Stimulated activated CD8-positive, alpha-beta memory T cell treated with anti-CD3 and anti-CD28 coated beads, Interleukin-15, amount 100 ng/mL, for 24 hours (primary cell): Measurements from ENCODE around the gene ENTPD2.
"Not testable (repeated sequence)": the region's sequence is repeated elsewhere in the genome, so short reads cannot be mapped to it uniquely, and the experiment has no call there.

Source experiments
- DNase-seq: peaks from one replicate; pipeline ENCODE4 v3.0.0-alpha.2; 2020; ENCODE audit warnings: low read depth

The ENTPD2 gene

DNA sequence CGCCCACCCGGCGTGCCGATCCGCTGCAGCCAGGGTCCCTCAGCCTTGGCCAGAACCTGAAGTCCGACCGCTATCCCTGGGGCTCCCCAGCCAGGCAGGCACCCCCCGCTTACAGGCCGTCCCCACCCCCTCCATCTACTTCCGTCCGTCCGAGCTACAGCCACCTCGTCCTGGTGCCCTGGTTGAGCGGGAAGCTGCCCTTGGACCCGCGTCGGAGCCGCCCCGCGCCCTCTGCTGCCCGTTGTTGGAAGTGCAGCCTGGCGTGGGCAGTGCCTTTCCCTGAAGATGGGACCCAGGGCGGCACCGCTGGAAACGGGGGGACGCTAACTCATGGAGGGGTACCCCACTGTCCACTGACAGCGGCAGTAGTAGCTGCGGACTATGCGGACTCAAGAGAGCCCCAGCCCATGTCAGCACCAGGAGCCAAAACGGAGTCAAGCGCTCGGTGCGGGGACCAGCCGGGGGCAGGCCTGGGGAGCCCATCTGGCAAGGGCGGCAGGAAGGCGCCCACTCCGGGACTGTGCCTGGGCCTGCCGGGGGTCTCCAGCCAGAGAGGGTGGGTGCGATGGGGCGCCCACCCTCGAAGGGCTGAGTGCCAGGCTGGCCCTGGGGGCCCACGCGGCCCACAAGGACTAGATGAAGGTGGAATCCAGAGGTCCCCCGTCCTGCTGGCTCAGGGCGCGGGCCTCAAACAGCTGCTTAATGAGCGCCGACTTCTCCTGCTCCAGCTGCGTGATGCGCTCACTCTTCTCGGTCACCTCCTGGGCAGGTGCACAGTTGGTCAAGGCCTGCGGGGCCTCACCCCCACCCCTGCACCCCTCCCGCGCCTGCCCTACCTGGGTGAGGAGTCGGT lies 10.4 kb upstream of the ENTPD2 start:
- DNase-seq, result peak; percentile 68

DNA sequence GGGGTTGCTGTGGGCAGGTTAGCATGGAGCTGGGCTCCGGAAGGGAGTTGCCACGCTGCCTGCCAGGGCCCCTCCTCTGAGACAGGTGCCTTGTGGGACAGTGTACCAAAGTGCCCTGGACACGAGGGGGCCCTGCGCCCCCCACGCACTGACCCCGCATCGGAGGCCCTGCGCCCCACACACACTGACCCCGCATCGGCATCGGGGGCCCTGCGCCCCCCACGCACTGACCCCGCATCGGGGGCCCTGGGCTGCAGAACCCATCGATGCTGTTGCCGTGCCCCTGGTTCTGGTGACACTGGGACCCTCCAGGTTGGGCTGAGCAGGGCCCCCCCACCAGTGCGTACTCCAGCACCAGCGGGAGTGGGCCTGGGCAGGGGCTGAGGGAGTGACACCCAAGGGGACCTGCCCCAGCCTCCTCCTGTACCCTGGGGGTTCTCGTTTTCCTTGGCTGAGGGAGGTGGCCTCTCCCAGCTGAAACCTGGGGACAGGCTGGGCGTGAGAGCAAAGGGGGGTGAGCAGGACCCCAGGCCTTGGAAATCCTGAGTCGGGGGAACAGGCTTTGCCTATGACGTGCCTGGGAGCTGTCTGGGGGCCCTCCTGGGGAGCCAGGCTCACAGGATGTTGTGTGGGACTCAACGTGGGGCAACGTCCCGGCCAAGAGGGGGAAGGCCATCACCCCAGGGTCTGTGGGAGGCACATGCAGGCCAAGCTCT lies 9.6 kb upstream of the ENTPD2 start:
- DNase-seq, result no peak

DNA sequence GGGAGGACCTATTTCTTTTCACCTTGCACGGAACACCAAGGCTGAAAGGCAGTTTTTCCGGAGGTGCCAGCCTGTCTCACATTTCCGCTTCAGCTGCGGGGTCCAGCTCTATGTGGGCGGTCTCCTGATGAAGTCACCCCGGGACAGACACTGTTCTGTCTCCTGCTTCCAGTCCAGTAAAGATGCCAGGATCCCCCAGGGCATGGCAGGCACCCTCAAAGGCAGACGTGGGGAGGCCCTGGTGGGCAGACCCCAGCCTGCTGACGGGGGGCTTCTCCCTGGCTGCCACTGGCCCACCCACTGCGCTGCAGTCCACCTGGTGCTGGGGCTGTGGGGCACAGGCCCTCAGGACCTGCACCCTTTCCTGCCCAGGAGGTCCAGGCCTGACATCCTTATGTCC lies 8.9 kb upstream of the ENTPD2 start:
- DNase-seq, result not testable (repeated sequence)

DNA sequence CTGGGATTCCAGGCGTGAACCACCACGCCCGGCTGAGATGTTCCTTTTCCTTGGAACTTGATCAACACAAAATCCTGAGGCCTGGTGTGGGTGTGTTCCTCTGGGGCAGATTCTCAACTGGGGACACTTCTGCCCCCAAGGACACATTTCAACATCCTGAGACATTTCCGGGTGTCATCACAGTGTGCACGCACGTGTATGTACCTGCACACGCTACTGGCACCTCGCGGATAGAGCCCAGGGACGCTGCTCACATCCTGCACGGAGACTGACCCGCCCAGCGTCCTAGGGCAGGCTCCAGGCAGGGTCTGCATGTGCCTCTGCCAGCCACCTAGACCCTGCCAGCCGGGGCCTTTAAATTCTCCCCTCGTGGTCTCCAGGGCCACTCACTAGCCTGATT lies 8.5 kb upstream of the ENTPD2 start:
- no peak for DNase-seq

DNA sequence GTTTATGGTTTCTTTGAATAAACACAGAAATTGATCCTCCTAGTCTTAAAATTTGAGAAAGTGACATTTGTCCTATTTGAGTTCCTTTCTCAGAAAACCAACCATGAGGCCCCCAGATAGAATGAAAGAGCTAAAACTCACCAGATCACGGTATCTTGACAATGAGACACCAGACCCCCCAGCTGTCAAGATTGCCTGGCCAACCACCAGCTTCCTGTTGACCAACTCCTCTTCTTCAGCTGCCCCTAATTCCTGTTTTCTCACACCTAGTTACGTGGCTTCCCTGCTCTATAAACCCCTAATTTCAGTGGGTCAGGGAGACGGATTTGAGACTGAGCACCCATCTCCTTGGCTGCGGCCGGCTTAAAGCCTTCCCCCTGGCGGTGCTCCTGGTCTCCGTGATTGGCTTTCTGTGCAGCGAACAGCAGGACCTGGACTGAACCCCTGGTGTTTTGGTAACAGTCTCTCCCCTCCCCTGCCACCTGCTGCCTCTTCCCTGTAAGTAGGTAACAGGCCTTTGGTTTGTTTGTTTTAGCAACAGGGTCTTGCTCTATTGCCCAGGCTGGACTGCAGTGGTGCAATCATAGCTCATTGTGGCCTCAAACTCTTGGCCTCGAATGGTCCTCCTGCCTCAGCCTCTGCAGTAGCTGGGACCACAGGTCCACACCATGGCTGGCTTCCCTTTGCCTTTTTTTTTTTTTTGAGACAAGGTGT lies 4.8 kb upstream of the ENTPD2 start:
- DNase-seq, result no peak

DNA sequence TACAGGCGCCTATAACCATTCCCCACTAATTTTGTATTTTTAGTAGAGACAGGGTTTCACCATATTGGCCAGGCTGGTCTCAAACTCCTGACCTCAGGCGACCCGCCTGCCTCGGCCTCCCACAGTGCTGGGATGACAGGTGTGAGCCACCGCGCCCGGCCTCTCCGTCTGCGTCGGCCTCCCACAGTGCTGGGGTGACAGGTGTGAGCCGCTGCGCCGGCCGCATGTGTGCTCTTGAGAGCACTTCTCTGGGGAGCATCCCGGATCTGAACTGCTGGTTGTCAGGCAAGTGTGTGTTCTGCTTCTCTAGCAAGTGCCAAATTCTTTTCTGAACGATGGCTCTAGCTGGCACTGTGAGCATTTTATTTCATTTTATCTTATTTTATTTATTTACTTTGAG lies 3.7 kb upstream of the ENTPD2 start:
- DNase-seq, result no peak

DNA sequence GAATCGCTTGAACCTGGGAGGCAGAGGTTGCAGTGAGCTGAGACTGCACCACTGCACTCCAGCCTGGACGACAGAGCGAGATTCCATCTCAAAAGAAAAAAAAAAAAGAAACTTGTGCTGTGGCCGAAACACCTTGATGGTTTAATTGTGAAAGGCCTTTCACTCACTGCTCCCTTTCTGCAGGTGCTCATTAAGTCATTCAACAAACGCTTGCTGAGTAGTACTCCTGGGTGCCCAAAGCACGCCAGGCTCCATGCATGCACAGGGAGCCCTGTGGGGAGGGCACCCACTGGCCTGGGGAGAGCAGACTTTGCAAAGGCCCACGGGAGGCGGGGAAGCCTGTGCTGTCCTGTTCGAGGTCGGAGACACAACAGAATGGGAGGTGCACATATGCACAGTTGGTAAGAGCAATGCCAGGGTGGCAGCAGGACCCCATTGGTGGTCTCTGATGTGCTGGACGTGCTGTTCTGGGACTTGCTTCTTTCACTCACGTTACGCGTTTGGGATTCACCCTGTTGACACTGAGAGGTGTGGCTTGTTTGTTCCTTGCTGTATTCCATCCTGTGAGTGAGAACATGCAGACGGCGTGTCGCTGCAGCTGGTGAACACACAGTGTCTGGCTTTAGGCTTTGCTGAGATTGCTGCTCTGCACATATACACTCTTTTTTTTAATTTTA lies 3.0 kb upstream of the ENTPD2 start:
- no peak for DNase-seq

DNA sequence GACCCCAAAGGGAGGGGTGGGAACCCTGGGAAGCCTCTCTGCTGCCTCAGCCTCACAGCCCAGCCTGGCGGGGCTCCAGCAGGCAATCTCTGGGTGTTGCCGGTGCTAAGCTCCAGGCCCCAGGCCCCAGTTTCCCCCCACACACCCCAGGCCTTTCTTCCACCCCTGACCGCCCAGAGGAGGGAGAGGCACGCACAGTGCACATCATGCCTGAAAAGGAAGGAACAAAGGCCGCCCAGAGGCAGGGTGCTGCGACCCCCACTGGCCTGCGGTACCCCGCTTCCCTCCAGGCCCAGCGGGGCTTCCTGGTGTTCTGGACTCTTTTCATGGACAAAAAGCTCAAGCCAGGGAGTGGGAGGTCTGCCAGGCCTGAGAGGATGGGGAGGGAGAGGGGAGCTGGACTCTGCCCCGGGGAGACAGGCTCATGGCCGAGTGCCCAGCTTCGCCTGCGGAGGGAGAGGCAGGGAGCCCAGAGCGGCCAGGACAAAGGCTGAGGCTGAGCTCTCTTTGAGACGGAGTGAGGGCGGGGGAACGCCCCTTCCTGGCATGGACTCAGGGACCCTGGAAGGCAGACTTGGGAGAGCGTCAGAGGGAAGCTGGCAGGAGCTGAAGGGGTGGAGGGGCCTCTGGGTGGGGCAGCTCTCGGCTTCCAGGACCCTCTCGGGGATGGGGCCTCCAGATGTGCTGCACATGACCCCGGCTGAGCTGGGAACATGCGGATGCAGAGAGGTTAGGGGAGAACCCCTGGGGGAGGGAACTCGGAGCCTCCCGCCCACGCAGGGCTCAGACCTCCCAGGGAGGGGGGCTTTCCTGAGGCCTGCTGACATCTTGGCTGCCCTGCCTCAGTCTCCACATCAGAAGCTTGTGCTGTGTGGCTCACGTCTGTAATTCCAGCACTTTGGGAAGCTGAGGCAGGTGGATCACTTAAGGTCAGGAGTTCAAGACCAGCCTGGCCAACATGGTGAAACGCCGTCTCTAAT lies 1.8 kb upstream of the ENTPD2 start:
- DNase-seq, result no peak

DNA sequence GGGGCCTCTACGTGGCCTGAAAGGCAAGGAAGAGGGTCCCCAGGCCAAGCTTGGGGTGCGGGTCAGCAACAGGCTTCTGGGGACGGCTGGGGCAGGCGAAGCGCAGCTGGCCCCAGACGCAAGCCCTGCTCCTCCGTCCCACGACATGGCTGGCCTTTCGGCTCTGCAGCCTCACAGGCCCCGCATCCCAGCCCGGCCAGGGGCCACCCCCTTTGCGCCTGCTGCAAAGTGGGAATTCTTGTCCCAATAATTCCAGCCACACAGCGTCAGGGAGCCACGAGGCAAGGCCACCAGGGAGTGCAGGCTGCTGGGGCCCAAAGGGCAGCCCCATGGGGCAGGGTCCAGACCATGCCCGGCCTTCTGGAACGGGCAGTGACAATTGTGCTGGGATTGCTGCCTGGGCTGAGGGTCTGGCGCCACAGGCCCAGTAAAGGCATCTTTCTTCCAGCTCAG lies 1.1 kb upstream of the ENTPD2 start:
- no peak for DNase-seq

DNA sequence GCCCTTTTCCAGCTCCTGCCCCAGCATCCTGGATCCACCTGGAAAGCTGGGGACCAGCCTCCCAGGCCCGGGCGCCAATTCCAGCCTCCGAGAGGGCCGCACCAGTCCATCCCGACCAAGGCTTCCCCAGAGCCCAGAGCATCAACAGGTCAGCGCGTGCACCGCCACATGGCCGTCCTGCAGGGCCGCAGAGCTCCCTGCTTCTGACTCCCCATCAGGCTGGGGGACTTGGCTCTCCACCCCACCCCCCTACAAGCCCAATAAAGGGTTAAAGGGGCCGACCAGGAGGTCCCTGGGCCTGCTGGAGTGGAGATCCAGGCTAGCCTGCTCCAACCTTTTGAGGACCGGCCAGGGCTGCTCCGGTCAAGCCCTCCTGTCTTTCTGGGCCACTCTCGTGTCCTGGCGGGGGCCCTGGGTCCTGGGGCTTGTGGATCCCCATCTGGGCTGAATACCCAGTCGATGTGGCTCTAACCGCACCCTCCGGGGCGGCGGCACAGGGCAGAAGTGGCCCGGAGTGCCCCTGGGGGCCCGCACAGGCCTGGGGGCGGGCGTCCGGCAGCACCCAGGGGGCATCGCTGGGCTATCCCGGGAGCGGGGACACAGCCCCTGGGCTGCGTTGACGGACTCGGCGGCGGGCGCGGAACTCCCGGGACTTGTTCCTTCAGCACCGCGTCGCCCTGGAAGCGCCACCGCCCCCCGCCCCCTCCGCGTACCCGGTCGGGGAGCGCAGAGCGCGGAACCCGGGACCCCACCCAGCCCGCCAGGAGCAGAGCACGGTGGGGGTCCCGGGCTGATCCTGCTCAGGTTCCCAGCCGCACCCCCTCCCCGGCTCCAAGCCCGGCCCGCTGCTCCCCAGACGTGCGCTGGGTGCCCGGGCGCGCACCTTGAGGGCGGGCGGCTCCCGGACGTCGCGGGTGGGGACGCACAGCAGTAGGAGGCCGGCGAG lies 590 bp downstream of the ENTPD2 start:
- DNase-seq, result no peak

DNA sequence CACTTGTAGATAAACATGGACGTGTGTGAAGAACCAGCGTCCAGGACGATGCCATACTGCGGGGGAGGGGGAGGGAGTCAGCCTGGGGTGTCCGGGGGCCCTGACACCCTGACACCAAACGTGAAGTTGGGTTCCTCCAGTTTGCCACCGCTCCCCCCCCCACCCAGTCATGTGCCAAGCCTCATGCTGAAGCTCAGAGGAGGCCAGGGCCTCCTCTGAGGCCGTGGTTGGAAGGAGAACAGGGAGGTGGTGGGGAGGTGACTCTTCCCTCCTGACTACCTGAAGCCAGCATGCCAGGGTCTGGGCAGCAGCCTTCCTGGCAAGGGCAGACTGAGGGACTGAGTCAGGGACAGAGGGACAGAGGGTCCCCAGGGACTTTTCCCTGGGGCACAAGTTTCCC lies 1.6 kb downstream of the ENTPD2 start:
- no peak for DNase-seq

DNA sequence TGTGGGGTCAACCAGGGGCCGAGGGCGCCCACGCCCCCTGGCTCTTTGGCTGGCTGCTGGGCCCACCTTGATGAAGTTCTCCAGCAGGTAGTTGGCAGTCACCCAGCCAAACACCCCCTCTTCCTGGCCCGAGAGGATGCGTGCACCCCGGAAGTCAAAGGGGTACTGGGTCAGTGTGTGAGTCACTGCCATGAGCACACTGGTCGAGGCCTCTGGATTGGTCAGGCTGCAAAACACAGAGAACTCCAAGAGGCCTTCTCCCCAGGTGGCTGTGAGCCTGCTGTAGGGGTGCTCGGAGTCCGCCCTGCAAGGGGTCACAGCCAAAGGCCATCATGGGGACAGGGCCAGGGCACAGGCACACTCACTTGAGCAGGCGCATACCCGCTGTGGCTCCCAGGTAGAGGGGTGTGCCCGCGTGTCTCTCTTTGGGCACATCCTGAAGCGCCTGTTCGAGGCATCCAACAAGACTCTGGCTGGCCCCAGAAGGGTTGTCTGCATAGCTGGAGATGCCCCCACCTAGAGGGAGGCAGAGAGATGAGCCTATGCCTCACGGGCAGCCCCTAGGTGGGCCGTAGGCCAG lies 2.6 kb downstream of the ENTPD2 start:
- no peak for DNase-seq

DNA sequence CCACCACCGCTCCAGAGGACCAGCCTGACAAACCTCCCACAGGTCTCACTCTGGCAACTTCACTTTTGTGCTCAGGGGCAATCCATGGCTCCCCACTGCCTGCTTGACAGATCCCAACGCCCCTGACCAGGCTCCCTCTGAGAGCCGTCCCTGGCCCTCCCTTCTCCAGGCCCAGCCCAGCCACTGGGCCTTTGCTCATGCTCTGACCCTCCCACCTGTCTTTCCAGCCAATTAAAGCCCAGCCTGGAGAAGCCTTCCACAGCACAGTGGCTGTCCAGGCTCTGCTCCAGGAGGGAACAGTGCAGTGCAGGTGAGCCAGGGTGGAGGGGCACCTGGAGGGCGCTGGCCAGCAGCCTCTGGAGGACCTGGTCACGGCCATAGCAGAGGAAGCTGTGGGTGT lies 3.3 kb downstream of the ENTPD2 start:
- DNase-seq, result no peak

DNA sequence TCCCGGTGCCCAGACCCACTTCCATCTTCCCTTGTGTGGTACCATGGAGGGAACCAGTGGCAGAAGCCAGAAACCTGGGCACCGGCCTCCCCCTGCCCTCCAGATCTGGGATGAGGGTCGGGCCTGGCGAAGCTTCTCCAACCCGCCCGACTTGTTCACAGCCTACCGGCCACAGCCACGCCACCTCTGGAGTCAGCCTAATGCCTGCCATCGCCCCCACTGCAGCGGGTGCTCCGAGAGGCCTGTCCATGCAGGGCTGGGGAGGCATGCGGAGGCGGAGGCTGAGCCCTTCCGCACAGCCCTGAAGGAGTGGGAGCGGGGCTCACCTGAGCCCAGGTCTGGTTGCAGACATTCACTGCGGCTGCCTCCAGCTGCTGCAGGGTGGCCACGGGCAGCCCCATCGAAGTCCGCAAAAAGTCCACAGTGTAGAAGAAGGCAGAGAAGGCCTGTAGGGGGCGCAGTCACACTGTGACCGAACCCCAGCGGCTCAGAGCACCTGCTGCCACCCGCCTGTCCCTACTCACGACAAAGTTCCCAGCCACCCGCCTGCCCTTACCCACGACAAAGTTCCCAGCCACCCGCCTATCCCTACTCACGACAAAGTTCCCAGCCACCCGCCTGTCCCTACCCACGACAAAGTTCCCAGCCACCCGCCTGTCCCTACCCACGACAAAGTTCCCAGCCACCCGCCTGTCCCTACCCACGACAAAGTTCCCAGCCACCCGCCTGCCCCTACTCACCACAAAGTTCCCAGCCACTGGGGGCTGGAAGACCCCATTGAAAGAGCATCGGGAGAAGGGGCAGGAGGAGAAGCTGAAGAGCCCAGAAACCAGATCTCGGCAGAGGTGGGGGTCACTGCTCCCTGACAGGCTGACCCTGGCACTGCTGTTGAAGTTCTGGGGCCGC lies 4.1 kb downstream of the ENTPD2 start:
- peak; percentile 35 for DNase-seq

DNA sequence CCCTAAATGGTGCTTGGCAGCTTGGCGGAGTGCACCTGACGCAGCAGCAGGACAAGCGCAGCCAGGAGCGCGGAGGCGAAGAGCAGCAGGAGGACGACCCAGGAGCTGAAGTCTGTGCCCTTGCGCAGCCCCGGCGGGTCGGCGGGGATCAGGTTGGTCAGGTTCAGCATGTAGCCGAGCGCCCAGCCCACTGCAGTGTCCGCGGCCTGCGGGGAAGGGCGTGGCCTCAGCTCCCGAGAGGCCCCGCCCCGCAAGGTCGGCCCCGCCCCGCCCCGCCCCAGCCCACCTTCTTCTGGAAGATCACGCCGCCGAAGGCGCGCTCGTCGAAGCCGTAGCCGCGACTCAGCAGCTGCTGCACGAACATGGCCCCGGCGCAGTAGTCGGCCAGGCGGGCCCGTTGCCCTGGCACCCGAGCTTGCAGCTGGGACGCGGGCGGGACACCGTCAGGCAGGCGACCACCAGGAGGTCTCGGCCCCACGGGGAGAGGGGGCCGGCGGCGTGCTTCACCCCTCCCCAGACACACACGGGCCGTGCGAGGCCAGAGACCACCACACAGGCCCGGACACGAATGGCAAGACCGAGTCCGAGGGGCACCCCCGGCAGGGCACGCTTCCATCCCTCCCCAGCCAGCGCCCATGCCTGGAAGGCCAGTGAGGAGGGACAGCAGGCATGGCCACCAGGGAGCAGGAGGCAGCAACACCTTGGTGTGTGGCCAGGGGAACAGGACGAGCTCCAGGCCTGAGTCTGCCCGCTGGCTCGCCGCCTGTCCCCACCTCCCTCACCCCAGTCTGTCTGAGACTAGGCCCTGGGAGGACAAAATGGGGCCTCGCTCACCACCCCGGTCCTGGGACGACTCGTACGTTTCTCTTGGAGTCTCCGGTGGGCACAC lies 5.0 kb downstream of the ENTPD2 start:
- no peak for DNase-seq

DNA sequence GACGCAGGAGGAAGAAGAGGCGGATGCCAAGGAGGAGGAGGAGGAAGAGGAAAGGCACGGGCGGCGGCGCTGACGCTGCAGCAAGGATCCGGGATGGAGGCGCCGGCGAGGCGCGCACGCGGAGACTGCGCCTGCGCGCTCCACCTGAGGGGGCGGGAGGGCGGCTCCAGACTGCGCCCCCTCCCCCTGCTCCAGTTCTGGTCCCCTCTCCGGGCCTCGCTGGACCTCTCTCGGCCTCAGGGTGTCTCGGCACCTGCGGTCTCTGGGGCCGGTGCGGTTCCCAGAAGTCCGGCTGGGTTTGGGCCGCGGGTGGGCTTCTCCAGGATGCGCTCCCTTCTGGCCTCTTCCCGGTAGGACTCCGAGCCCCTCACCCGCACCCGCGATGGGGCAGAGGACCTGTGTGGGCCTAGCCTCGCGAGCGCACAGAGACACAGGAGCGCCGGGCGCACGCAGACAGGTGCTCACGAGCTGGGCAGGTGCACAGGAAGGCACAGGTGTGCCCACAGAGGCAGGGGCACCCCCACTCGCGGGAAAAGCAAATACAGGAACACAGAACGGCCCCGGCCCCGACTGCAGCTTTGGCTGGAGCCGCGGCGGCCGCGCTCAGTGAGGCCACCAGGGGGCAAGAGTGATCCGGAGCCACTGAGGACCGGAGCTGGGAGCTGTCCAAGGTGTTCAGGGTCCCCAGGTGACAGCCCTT lies 7.6 kb downstream of the ENTPD2 start, which contains the start of gene NPDC1:
Gene NPDC1, minus strand, starts transcription at position 90 of the 700 bp plus-strand sequence. CDS start 188 bp downstream, outside the sequence.
- DNase-seq, result peak; percentile 57
